Loucy (cell line): ENCODE measurements around the gene KIAA1328.

ENCODE experiments used
- CTCF ChIP-seq: fragments of 200-600 bp; sonication (generic); conservative IDR thresholded peaks from 2 replicates; pipeline ENCODE4 v1.5.1; 2014; ENCODE audit warnings: mild to moderate bottlenecking, antibody characterized with exemption, low read length
- EZH2phosphoT487 ChIP-seq: fragments of 200-600 bp; IDR thresholded peaks from 2 replicates; pipeline ENCODE4 v1.6.1; 2018; ENCODE audit warnings: antibody characterized with exemption, mild to moderate bottlenecking, moderate library complexity, borderline replicate concordance

GRCh38 chr18:37184209-37184868 is 355.4 kb downstream of the KIAA1328 start:
- TF ChIP-seq CTCF, result no peak
- TF ChIP-seq EZH2phosphoT487, result no peak
